HK-2 (cell line): ENCODE data around the gene SLC44A5.
A peak's percentile ranks its signal among the peaks of the same experiment; 100 is the strongest.
"Not testable (repeated sequence)": the region's sequence is repeated elsewhere in the genome, so short reads cannot be mapped to it uniquely, and the experiment has no call there.

Experiments
- DNase-seq: peaks from one replicate; pipeline ENCODE4 v3.0.0-alpha.2; 2018; ENCODE audit not compliant: unreplicated experiment

The SLC44A5 gene

DNA sequence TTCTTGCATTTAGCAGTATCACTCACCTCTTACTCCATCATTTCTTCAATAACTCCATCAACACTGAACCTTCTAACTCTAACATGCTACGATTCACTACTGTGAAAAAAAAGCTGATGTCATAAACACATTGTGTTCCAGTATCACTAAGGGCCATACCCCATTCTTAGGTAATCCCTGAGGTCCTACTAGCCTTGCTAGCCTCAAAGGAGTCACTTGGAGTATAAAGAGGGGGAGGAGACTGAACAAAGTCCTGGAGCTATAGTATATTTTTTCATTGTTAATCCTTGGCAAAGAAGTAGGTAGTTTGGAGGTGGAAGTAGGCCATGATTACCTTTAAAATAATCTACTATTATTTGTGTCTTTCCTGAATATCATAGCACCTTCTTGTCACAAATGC lies at the start of gene SLC44A5:
SLC44A5 (minus strand) TSS at position 101 of the 400 bp plus-strand sequence. CDS start 69,667 bp downstream, outside the sequence.
- DNase-seq, result no peak

DNA sequence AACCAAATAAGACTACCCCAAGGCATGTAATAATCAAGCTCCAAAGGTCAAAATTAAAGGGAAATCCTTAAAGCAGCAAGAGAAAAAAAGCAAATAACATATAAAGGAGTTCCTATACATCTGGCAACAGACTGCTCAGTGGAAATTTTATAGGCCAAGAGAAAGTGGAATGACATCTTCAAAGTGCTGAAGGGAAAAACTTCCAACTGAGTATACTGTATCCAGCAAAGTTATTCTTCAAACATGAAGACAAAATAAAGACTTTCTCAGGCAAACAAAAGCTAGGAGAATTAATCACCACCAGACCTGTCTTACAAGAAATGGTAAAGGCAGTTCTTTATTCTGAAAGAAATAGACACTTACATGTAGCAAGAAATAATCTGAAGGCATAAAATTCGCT lies 45.0 kb upstream of the SLC44A5 start:
- no peak for DNase-seq

DNA sequence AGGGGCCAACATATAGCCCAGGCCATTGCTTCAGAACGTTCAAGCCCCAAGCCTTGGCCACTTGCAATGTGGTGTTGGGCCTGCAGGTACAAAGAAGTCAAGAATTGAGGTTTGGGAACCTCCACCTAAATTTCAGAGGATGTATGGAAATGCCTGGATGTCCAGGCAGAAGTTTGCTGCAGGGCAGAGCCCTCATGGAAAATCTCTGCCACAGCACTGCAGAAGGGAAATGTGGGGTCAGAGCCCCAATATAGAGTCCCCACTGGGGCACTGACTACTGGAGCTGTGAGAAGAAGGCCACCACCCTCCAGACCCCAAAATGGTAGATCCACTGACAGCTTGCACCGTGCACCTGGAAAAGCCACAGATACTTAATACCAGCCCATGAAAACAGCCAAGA lies 36.3 kb upstream of the SLC44A5 start:
- not testable (repeated sequence) for DNase-seq

DNA sequence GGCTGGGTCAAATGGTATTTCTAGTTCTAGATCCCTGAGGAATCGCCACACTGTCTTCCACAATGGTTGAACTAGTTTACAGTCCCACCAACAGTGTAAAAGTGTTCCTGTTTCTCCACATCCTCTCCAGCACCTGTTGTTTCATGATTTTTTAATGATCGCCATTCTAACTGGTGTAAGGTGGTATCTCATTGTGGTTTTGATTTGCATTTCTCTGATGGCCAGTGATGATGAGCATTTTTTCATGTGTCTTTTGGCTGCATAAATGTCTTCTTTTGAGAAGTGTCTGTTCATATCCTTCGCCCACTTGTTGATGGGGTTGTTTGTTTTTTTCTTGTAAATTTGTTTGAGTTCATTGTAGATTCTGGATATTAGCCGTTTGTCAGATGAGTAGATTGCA lies 34.2 kb upstream of the SLC44A5 start:
- not testable (repeated sequence) for DNase-seq

DNA sequence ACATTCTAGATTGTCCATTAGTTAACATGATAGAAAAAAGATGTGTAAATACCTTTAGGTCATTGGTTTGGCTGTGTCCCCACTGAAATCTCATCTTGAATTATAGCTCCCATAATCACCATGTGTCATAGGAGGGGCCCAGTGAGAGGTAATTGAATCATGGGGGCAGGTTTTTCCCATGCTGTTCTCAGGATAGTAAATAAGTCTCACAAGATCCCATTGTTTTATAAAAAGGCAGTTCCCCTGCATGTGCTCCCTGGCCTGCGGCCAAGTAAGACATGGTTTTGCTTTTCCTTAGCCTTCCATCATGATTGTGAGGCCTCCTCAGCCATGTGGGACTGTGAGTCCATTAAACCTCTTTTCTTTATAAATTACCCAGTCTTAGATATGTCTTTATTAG lies 32.5 kb upstream of the SLC44A5 start:
- no peak for DNase-seq

DNA sequence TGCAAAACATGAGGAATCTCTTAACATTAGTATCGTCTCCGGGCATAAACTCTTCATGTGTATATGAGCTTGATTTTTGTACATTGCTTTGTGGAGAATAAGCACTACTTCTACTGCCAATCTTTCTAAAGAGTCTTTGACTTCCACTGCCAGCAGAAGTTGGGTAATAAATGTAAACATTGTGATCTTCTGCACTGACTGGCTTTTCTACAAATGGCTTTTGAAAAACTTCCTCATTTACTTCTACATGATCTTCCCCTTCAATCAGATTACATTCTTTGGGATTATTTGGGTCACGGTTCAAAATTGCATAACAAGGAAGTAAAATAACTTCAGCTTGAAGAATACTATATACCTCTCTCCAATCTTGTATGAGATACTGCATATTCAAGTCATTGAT lies 30.4 kb upstream of the SLC44A5 start:
- no peak for DNase-seq

DNA sequence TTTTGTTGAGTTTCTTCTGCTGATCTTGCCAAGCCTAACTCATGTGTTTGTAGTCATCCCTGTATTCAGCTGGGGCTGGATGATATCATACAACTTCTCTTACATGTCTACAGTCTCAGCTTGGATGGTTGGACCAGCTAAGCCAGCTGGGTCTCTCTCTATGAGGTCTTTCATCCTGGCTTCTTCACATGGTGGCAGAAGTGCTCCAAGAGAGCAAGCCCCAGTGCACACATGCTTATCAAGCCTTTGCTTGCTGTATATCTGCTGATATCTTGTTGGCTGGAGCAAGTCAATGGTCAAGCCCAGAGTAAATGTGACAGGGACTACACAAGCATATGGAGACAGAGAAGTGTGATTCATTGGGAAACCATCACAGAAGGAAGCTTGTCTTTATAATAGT lies 29.2 kb upstream of the SLC44A5 start:
- DNase-seq, result no peak

GRCh38 chr1:75632350-75632949 lies 21.5 kb upstream of the SLC44A5 start:
- peak; percentile 8 for DNase-seq

GRCh38 chr1:75630998-75631397 lies 20.1 kb upstream of the SLC44A5 start:
- DNase-seq, result no peak

DNA sequence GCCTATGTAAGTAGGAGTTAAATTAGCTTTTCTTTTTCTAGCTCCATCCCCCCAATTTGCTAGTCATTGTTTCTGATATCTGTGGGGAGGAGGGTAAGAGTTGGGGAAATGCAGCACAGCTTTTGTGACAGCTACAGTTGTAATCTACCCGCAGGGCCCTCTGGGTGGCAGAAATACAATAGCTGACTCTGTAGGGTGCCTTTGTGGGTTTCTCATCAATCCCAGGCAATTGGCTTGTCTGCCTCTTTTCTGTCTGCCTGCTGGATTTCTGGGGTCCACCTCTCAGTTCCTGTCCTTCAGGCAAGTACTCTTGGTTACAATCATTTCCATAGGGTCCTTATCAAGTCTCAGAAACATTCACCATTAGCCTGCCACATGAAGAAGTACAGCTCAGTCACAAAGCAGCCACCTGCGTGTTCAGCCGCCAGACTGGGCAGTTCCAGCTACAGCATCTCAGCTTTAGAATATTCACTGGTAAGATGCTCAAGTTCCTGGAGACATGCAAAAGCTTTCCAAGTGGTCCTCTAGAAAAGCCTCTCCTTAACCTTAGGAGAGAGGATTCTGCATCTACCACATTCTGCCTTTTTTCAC lies 19.2 kb upstream of the SLC44A5 start:
- no peak for DNase-seq

- DNase-seq, result no peak
These were observed 14.9 kb upstream of the SLC44A5 start for GRCh38 chr1:75625795-75626194.

GRCh38 chr1:75618382-75618781 lies 7.5 kb upstream of the SLC44A5 start:
- DNase-seq, result no peak

DNA sequence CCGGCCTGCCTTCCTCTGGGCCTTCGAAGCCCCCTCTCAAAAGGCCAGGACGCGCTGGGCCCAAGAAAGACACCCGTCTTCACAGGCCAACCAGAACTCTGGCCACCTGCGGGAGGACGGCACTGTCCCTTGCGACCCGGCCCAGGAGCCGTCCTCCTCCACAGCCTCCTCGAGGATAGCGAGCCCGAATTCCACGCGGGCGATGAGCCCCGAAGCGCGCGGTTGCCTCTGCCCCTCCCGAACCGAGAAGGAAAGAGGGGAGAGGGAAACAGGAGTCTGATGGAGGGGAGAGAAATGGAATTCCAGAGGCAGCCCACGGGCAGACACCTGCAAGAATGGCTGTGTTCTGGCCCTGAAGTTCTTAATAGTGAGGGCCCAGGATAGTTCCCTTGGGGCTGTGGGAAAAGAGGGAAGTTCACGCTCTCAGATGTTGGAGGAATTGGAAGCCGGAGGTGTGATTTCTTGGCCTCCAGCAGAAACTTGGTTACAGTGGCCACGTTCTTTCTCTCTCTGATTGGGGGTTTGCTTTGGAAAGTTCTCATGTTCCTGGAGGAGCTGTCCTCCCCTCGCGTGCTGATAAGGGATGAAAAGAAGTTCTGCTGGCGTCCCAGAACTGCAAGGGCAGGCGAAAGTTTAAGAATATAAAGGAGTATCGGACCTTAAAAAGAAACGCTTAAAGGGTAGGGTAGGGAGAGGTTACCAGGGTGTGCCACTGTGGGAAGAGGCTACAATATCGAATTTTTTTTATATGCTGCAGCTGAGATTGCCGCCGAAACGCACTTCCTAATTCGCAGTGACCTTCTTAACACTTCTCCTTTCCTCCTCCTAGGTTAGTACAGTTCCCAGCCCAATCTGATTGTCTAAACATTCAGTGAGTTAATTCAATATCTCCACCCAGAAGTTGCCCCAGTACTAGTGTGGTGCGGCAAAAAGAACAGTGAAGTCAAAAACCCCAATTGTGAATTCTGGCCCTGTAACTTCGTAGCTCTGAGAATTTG lies 5.8 kb upstream of the SLC44A5 start:
- DNase-seq, result peak; percentile 7

GRCh38 chr1:75615613-75616435 lies 4.9 kb upstream of the SLC44A5 start:
- peak; percentile 29 for DNase-seq

GRCh38 chr1:75614399-75614756 lies 3.5 kb upstream of the SLC44A5 start:
- no peak for DNase-seq

- no peak for DNase-seq
These were observed 3.0 kb upstream of the SLC44A5 start for GRCh38 chr1:75613916-75614315.

GRCh38 chr1:75612976-75613375 lies 2.1 kb upstream of the SLC44A5 start:
- no peak for DNase-seq

GRCh38 chr1:75602486-75602885 lies 8.4 kb downstream of the SLC44A5 start:
- no peak for DNase-seq

- no peak for DNase-seq
These were observed 10.1 kb downstream of the SLC44A5 start for GRCh38 chr1:75600781-75601180.

DNA sequence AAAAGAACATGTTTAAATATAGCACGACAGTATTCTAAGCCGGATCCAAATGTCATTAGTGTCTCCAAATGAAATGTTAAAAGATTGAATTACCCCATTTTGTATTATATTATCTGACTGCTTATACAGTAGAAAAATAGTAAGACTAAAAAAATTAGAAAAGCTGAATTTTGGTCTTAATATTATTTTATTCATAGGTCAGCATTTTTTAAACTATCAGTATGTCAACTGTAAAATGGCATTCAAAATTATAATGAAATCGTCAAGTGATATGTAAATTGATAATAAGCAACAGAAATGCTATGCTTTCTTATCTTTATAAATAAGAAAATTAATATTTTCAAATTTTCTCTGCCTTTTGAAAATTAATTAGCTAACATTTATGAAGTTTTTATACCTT lies 16.6 kb downstream of the SLC44A5 start:
- DNase-seq, result no peak

DNA sequence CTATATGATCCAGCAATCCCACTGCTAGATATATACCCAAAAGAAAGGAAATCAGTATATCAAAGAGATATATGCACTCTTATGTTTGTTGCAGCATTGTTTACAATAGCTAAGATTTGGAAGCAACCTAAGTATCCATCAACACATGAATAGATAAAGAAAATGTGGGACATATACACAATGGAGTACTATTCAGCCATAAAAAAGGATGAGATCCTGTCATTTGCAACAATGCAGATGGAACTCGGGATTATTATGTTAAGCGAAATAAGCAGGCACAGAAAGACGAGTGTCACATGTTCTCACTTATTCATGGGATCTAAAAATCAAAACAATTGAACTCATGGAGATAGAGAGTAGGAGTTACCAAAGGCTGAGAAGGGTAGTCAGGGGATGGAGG lies 17.5 kb downstream of the SLC44A5 start:
- DNase-seq, result not testable (repeated sequence)

- DNase-seq, result no peak
These were observed 21.3 kb downstream of the SLC44A5 start for GRCh38 chr1:75589637-75590036.
